Sigmoid colon (tissue), 7 donors: ENCODE results near the gene SLC2A1. TPM values are rescaled to one million over a fixed set of nuclear protein-coding genes. Genes with fewer than 3 reads are reported as not detected.

Experiments
- DNase-seq: peaks from one replicate; pipeline ENCODE4 v3.0.0-alpha.2; 2019
- H3K27ac ChIP-seq, 4 donors: fragments of 200-600 bp; sonication (generic); one replicate each; pipeline ENCODE4 v1.5.1; 2016 to 2019; ENCODE audit warnings: mild to moderate bottlenecking in 1 of 4
- H3K27me3 ChIP-seq, 3 donors: fragments of 200-600 bp; sonication (generic); one replicate each; pipeline ENCODE4 v1.5.1; 2019; ENCODE audit warnings: mild to moderate bottlenecking in 1 of 3
- H3K36me3 ChIP-seq, 4 donors: fragments of 200-600 bp; sonication (generic); one replicate each; pipeline ENCODE4 v1.5.1; 2016 to 2019
- H3K4me1 ChIP-seq, 4 donors: fragments of 200-600 bp; sonication (generic); one replicate each; pipeline ENCODE4 v1.5.1; 2017 to 2019
- H3K4me3 ChIP-seq, 4 donors: fragments of 200-600 bp; sonication (generic); one replicate each; pipeline ENCODE4 v1.5.1; 2017 to 2019; ENCODE audit warnings: mild to moderate bottlenecking in 2 of 4, moderate library complexity in 1 of 4
- H3K9me3 ChIP-seq, 4 donors: fragments of 200-600 bp in 3 of 4; sonication (generic) in 3 of 4; one replicate each; pipeline versions ENCODE4 v1.5.1 to v1.6.1; 2013 to 2019
- EP300 ChIP-seq, 4 donors: sonication (generic); formaldehyde crosslinking; IDR thresholded peaks; one replicate each; pipeline ENCODE4 v1.6.1; 2017; ENCODE audit warnings: antibody characterized with exemption in 4 of 4
- POLR2A ChIP-seq, 2 donors: fragments of 450-650 bp; IDR thresholded peaks; one replicate each; pipeline ENCODE4 v1.6.1; 2016; ENCODE audit warnings: antibody characterized with exemption in 2 of 2, mild to moderate bottlenecking in 2 of 2, moderate library complexity in 2 of 2
- POLR2AphosphoS5 ChIP-seq, 4 donors: sonication (generic); formaldehyde crosslinking; IDR thresholded peaks; one replicate each; pipeline ENCODE4 v1.6.1; 2017; ENCODE audit warnings: antibody characterized with exemption in 4 of 4
- WGBS, 2 donors: extraction: QIAGEN DNeasy Blood & Tissue Kit; methylation state at CpG; one replicate each; pipeline ENCODE4 v1.1.7; 2013; 5-methylcytosine and 5-hydroxymethylcytosine counted together
- intact Hi-C: fragments of 100-400 bp; cut with DNase I; formaldehyde crosslinking; loops from one replicate; pipeline ENCODE4 v1.15.1; 2023
- polyA plus RNA-seq, 3 donors: library from polyadenylated mRNA; stranded (reverse); fragments of 200-250 nt; gene quantifications; one replicate each; pipeline ENCODE4 v1.2.3, GENCODE V29; 2013
- total RNA-seq, 4 donors: library from RNA; depleted of rRNA; stranded (reverse); fragments of >200 nt; gene quantifications; one replicate each; pipeline ENCODE4 v1.1.0, GENCODE V29; 2016
- TF ChIP-seq, protein P1 (sequence below), 4 experiments: fragments of 450-650 bp in 3 of 4; fragments of 200-600 bp in 1 of 4; IDR thresholded peaks; one replicate each; pipeline ENCODE4 v1.5.1; 2016 to 2019; ENCODE audit warnings: antibody characterized with exemption in 4 of 4, mild to moderate bottlenecking in 3 of 4, moderate library complexity in 2 of 4
- donor health status: healthy with polysubstance abuse.
- donor health status: Bipolar disorder and iron deficiency.
- donor health status: healthy.

The SLC2A1 gene
- total and polyA plus RNA-seq, 7 donors = 4.2 to 44.9 (median 11.1) TPM

GRCh38 chr1:42981871-42982270 is 23.2 kb upstream of the SLC2A1 start:
- Histone ChIP-seq H3K36me3 (no peaks in the 10 kb centered on the region), H3K27me3 (no peaks in the 10 kb centered on the region), H3K9me3 (no peaks in the 10 kb centered on the region), H3K27ac (no peak overlapping the region), H3K4me3 (no peak overlapping the region), H3K4me1 (no peaks in the 10 kb centered on the region)
- intact Hi-C loops = no loop called here
- WGBS, 2 donors = 83 to 85% methylated on average over 6 of the region's 6 CpGs
- no peak for TF ChIP-seq POLR2AphosphoS5 (IDR thresholded peaks at IDR 0.05)
- TF ChIP-seq, protein P1, sequence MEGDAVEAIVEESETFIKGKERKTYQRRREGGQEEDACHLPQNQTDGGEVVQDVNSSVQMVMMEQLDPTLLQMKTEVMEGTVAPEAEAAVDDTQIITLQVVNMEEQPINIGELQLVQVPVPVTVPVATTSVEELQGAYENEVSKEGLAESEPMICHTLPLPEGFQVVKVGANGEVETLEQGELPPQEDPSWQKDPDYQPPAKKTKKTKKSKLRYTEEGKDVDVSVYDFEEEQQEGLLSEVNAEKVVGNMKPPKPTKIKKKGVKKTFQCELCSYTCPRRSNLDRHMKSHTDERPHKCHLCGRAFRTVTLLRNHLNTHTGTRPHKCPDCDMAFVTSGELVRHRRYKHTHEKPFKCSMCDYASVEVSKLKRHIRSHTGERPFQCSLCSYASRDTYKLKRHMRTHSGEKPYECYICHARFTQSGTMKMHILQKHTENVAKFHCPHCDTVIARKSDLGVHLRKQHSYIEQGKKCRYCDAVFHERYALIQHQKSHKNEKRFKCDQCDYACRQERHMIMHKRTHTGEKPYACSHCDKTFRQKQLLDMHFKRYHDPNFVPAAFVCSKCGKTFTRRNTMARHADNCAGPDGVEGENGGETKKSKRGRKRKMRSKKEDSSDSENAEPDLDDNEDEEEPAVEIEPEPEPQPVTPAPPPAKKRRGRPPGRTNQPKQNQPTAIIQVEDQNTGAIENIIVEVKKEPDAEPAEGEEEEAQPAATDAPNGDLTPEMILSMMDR (IDR thresholded peaks at IDR 0.05) = no peak
- no peak for TF ChIP-seq EP300 (IDR thresholded peaks at IDR 0.05)
- TF ChIP-seq POLR2A (IDR thresholded peaks at IDR 0.05) = no peak
- DNase-seq = no peak

- Histone ChIP-seq H3K9me3 (no peaks in the 10 kb centered on the region), H3K27me3 (no peaks in the 10 kb centered on the region), H3K27ac (no peak overlapping the region), H3K36me3 (no peaks in the 10 kb centered on the region), H3K4me3 (no peak overlapping the region), H3K4me1 (no peaks in the 10 kb centered on the region)
- WGBS, 2 donors = 68 to 80% methylated on average over 4 of the region's 4 CpGs
- intact Hi-C loops = no loop called here
- no peak for DNase-seq
- TF ChIP-seq, protein P1 (IDR thresholded peaks at IDR 0.05) = no peak
- TF ChIP-seq POLR2A (IDR thresholded peaks at IDR 0.05) (no peak), EP300 (IDR thresholded peaks at IDR 0.05) (no peak), POLR2AphosphoS5 (IDR thresholded peaks at IDR 0.05) (no peak)
Observed at GRCh38 chr1:42981255-42981805, 22.7 kb upstream of the SLC2A1 start.

DNA sequence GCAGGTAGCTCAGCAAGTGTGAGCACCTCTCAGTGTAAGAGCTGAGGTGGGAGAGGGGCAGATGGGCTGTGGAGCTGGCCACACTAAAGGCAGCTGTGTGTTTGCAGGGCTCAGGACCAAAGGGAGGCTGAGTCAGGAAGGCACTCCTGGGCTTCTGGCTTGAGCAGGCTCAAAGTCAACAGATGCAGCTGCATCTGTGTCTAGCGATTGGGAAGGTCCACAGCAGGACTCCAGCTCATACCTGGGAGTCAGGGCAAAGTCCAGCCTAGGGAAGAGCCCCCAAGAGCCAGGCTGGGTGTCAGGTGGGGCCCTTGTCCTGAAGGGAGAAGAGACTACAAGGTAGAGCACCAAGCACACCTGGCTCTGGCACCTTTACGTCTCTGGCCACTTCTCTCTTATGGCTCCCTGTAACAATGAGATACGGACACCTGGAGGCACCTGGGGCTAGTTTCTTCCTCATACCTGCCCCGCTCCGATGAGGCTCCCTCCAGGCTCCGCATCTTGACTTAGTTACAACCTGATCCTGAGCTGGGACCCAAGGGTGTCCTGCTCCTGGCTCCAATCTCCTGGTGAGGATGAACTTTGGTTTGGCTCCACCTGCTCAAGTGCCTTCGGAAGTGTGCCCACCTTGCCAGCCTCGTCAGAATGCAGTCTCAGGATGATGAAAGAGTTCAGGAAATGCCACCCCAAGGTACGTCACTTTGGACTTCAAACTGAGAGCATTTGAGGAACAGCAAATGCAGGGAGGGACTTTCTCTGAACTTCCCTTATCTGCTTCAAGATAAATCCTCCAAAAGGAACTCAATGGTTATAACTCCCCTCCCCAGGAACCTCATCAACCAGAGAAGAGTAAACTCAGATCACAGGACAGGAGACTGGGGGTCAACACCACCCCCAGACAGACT is 21.5 kb upstream of the SLC2A1 start:
- intact Hi-C loops = no loop called here
- H3K36me3 ChIP-seq = no peaks in the 10 kb centered on the region
- H3K27me3 ChIP-seq = no peaks in the 10 kb centered on the region
- TF ChIP-seq, protein P1 (IDR thresholded peaks at IDR 0.05) = no peak
- TF ChIP-seq EP300 (IDR thresholded peaks at IDR 0.05) = no peak
- no peak for TF ChIP-seq POLR2A (IDR thresholded peaks at IDR 0.05)
- no peak for TF ChIP-seq POLR2AphosphoS5 (IDR thresholded peaks at IDR 0.05)
- DNase-seq = no peak
- H3K4me1 ChIP-seq = no peaks in the 10 kb centered on the region
- H3K9me3 ChIP-seq = no peaks in the 10 kb centered on the region
- H3K4me3 ChIP-seq = no peak overlapping the region
- no peak overlapping the region for H3K27ac ChIP-seq
- WGBS, 2 donors = 17 to 57% methylated on average over 9 of the region's 9 CpGs

DNA sequence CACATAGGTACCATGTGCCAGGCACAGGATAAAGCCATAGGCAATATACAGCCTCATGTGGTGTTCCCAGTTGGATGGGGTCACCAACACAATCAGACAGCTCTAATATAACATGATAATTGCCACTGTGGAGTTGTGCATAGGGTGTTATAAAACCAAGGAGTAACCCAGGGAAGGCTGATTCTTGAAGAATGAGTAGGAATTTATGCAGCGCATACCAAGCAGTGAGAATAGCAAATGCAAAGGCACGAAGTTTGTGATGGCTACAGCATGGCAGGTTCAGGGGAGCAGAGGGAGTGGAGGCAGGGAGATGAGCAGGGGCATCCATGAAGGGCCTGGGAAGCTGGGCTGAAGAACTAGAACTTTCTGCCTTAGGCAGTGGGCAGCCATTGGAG is 20.4 kb upstream of the SLC2A1 start:
- intact Hi-C loops = no loop called here
- no peaks in the 10 kb centered on the region for H3K27me3 ChIP-seq
- no peaks in the 10 kb centered on the region for H3K4me1 ChIP-seq
- TF ChIP-seq, protein P1 (IDR thresholded peaks at IDR 0.05) = no peak
- TF ChIP-seq POLR2A (IDR thresholded peaks at IDR 0.05) (no peak), EP300 (IDR thresholded peaks at IDR 0.05) (no peak), POLR2AphosphoS5 (IDR thresholded peaks at IDR 0.05) (no peak)
- H3K36me3 ChIP-seq = no peaks in the 10 kb centered on the region
- no peak overlapping the region for H3K27ac ChIP-seq
- DNase-seq = no peak
- no peaks in the 10 kb centered on the region for H3K9me3 ChIP-seq
- no peak overlapping the region for H3K4me3 ChIP-seq
- WGBS, 2 donors = 94 to 96% methylated on average over 2 of the region's 2 CpGs
